Upper lobe of left lung (tissue), 6 donors: ENCODE results near the gene CARD16. TPM values are rescaled to one million over a fixed set of nuclear protein-coding genes. Genes with fewer than 3 reads are reported as not detected.

Experiments
- ATAC-seq, 2 donors: fragments of 200-7000 bp; cut with Tn5 transposase; one replicate each; pipeline ENCODE4 v1.9.1; 2022; ENCODE audit warnings: mild to moderate bottlenecking in 2 of 2, moderate library complexity in 2 of 2; ENCODE audit not compliant: low FRiP score in 2 of 2
- DNase-seq, 2 donors: peaks; one replicate each; pipeline ENCODE4 v3.0.0-alpha.2; 2019 to 2020
- H3K27ac ChIP-seq, 4 donors: fragments of 200-600 bp; sonication (generic); one replicate each; pipeline ENCODE4 v1.5.1; 2016 to 2019
- H3K27me3 ChIP-seq, 4 donors: fragments of 200-600 bp; sonication (generic); one replicate each; pipeline ENCODE4 v1.5.1; 2017 to 2019
- H3K36me3 ChIP-seq, 4 donors: fragments of 200-600 bp; sonication (generic); one replicate each; pipeline ENCODE4 v1.5.1; 2016 to 2019
- H3K4me1 ChIP-seq, 4 donors: fragments of 200-600 bp; sonication (generic); one replicate each; pipeline ENCODE4 v1.5.1; 2018 to 2019
- H3K4me3 ChIP-seq, 4 donors: fragments of 200-600 bp; sonication (generic); one replicate each; pipeline ENCODE4 v1.5.1; 2017 to 2019; ENCODE audit warnings: mild to moderate bottlenecking in 2 of 4, moderate library complexity in 1 of 4
- H3K9me3 ChIP-seq, 4 donors: fragments of 200-600 bp; sonication (generic); one replicate each; pipeline ENCODE4 v1.5.1; 2018 to 2019
- CTCF ChIP-seq, 6 experiments: fragments of 450-650 bp in 4 of 6; fragments of 200-600 bp in 2 of 6; sonication (generic) in 2 of 6; IDR thresholded peaks; one replicate each; pipeline ENCODE4 v1.5.1; 2016 to 2019; ENCODE audit warnings: antibody characterized with exemption in 6 of 6
- EP300 ChIP-seq, 4 donors: sonication (generic); formaldehyde crosslinking; IDR thresholded peaks; one replicate each; pipeline ENCODE4 v1.5.1; 2017; ENCODE audit warnings: antibody characterized with exemption in 4 of 4, control low read depth in 2 of 4
- POLR2A ChIP-seq, 4 donors: fragments of 450-650 bp; IDR thresholded peaks; one replicate each; pipeline ENCODE4 v1.5.1; 2016 to 2017; ENCODE audit warnings: antibody characterized with exemption in 4 of 4, mild to moderate bottlenecking in 2 of 4
- POLR2AphosphoS5 ChIP-seq, 2 donors: sonication (generic); formaldehyde crosslinking; IDR thresholded peaks; one replicate each; pipeline ENCODE4 v1.5.1; 2017; ENCODE audit warnings: antibody characterized with exemption in 2 of 2
- WGBS, 2 donors: methylation state at CpG; one replicate each; pipeline ENCODE4 v1.1.5; 2017 to 2018; 5-methylcytosine and 5-hydroxymethylcytosine counted together
- total RNA-seq, 6 donors: library from RNA; depleted of rRNA in 4 of 6; stranded (reverse); fragments of >200 nt in 4 of 6; gene quantifications; one replicate each; pipeline versions ENCODE4 v1.1.0 to v1.2.1, GENCODE V29; 2016 to 2021
- donor health status: DM: no; HTN: no; CAD: no; lungs with moderate emphysema.
- donor health status: DM: no; HTN: yes; CAD: no; lungs with severe emphysema.

CARD16 gene
- total RNA-seq, 6 donors from 2014 or later, result 5.2 to 79.3 (median 17.3) TPM

- Histone ChIP-seq H3K4me3 (no peak overlapping the region), H3K4me1 (no peaks in the 10 kb centered on the region), H3K27ac (no peak overlapping the region), H3K9me3 (no peaks in the 10 kb centered on the region), H3K36me3 (no peaks in the 10 kb centered on the region), H3K27me3 (no peaks in the 10 kb centered on the region)
- ATAC-seq, result no peak
- WGBS, 2 donors, result 63 to 66% methylated on average over 4 of the region's 4 CpGs
- DNase-seq, result no peak
- TF ChIP-seq POLR2AphosphoS5 (IDR thresholded peaks at IDR 0.05) (no peak), CTCF (IDR thresholded peaks at IDR 0.05) (no peak), EP300 (IDR thresholded peaks at IDR 0.05) (no peak), POLR2A (IDR thresholded peaks at IDR 0.05) (no peak)
These were observed 12.3 kb upstream of the CARD16 start for GRCh38 chr11:105057432-105057831.

- Histone ChIP-seq H3K27me3 (no peaks in the 10 kb centered on the region), H3K27ac (no peak overlapping the region), H3K4me3 (no peak overlapping the region), H3K9me3 (no peaks in the 10 kb centered on the region), H3K36me3 (no peaks in the 10 kb centered on the region), H3K4me1 (no peaks in the 10 kb centered on the region)
- DNase-seq, result no peak
- no peak for TF ChIP-seq EP300 (IDR thresholded peaks at IDR 0.05)
- TF ChIP-seq POLR2AphosphoS5 (IDR thresholded peaks at IDR 0.05), result no peak
- no peak for TF ChIP-seq POLR2A (IDR thresholded peaks at IDR 0.05)
- TF ChIP-seq CTCF (IDR thresholded peaks at IDR 0.05), result no peak
- WGBS, 2 donors, result 93 to 100% methylated on average over 1 of the region's 1 CpG
- no peak for ATAC-seq
These were observed 11.3 kb upstream of the CARD16 start for GRCh38 chr11:105056446-105056845.

GRCh38 chr11:105054723-105055493 is 9.8 kb upstream of the CARD16 start:
- no peak for ATAC-seq
- TF ChIP-seq EP300 (IDR thresholded peaks at IDR 0.05) (no peak), POLR2A (IDR thresholded peaks at IDR 0.05) (no peak), POLR2AphosphoS5 (IDR thresholded peaks at IDR 0.05) (no peak), CTCF (IDR thresholded peaks at IDR 0.05) (no peak)
- Histone ChIP-seq H3K27ac (no peak overlapping the region), H3K27me3 (no peaks in the 10 kb centered on the region), H3K4me1 (no peaks in the 10 kb centered on the region), H3K36me3 (no peaks in the 10 kb centered on the region), H3K4me3 (no peak overlapping the region), H3K9me3 (no peaks in the 10 kb centered on the region)
- no peak for DNase-seq
- 61 to 91% methylated on average over 2 of the region's 2 CpGs for WGBS, 2 donors

GRCh38 chr11:105052487-105052886 is 7.4 kb upstream of the CARD16 start:
- H3K9me3 ChIP-seq, result no peaks in the 10 kb centered on the region
- ATAC-seq (no peak), DNase-seq (no peak)
- no peak overlapping the region for H3K27ac ChIP-seq
- H3K4me3 ChIP-seq, result no peak overlapping the region
- no peak for TF ChIP-seq EP300 (IDR thresholded peaks at IDR 0.05)
- no peak for TF ChIP-seq CTCF (IDR thresholded peaks at IDR 0.05)
- TF ChIP-seq POLR2A (IDR thresholded peaks at IDR 0.05), result no peak
- no peak for TF ChIP-seq POLR2AphosphoS5 (IDR thresholded peaks at IDR 0.05)
- WGBS, 2 donors, result 94 to 96% methylated on average over 3 of the region's 3 CpGs
- peaks cover 0 to 4% (median under 1%) of the 10 kb centered on the region in 4 donors for H3K4me1 ChIP-seq
- H3K36me3 ChIP-seq, result no peaks in the 10 kb centered on the region
- no peaks in the 10 kb centered on the region for H3K27me3 ChIP-seq

GRCh38 chr11:105051559-105051958 is 6.4 kb upstream of the CARD16 start:
- no peak for DNase-seq
- TF ChIP-seq EP300 (IDR thresholded peaks at IDR 0.05) (no peak), POLR2A (IDR thresholded peaks at IDR 0.05) (no peak), CTCF (IDR thresholded peaks at IDR 0.05) (no peak), POLR2AphosphoS5 (IDR thresholded peaks at IDR 0.05) (no peak)
- Histone ChIP-seq H3K9me3 (no peaks in the 10 kb centered on the region), H3K36me3 (no peaks in the 10 kb centered on the region), H3K4me1 (peaks cover 0 to 12% (median 8%) of the 10 kb centered on the region in 4 donors), H3K27me3 (no peaks in the 10 kb centered on the region), H3K27ac (no peak overlapping the region), H3K4me3 (no peak overlapping the region)
- WGBS, 2 donors, result 90 to 94% methylated on average over 2 of the region's 2 CpGs
- no peak for ATAC-seq
